SK-N-MC (cell line): ENCODE results near the gene DGKD.

Experiments
- DNase-seq: peaks from one replicate; pipeline ENCODE4 v3.0.0-alpha.2; 2011; ENCODE audit warnings: low read depth, low spot score
- H3K27ac ChIP-seq: fragments of 200-600 bp; sonication (generic); 2 replicates; pipeline ENCODE4 v1.5.1; 2016; ENCODE audit warnings: mixed run types
- H3K36me3 ChIP-seq: fragments of 200-600 bp; sonication (generic); 2 replicates; pipeline ENCODE4 v1.6.1; 2017; ENCODE audit warnings: antibody characterized with exemption, low read length, mixed read lengths; ENCODE audit not compliant: insufficient read depth
- H3K4me3 ChIP-seq: fragments of 200-600 bp; sonication (generic); 2 replicates; pipeline ENCODE4 v1.5.1; 2016
- H3K9ac ChIP-seq: fragments of 200-600 bp; sonication (generic); 2 replicates; pipeline ENCODE4 v1.8.0; 2017; ENCODE audit warnings: mixed run types, mixed read lengths; ENCODE audit not compliant: insufficient read length
- H3K9me3 ChIP-seq: fragments of 200-600 bp; sonication (generic); 2 replicates; pipeline ENCODE4 v1.6.1; 2017; ENCODE audit warnings: low read depth, mild to moderate bottlenecking, antibody characterized with exemption, low read length, moderate library complexity, mixed read lengths
- EZH2 ChIP-seq: fragments of 200-600 bp; sonication (generic); IDR thresholded peaks from one replicate; pipeline ENCODE4 v1.6.1; 2017; ENCODE audit warnings: antibody characterized with exemption
- FOXP2 ChIP-seq: optimal IDR thresholded peaks from 2 replicates; pipeline ENCODE3; 2011; ENCODE audit warnings: mild to moderate bottlenecking, moderate library complexity; ENCODE audit not compliant: insufficient read depth; ENCODE audit errors: extremely low read length, control extremely low read depth
- POLR2AphosphoS5 ChIP-seq: IDR thresholded peaks from 2 replicates; pipeline ENCODE4 v1.6.1; 2012; ENCODE audit warnings: mild to moderate bottlenecking, low read depth, low read length, borderline replicate concordance

The DGKD gene

DNA sequence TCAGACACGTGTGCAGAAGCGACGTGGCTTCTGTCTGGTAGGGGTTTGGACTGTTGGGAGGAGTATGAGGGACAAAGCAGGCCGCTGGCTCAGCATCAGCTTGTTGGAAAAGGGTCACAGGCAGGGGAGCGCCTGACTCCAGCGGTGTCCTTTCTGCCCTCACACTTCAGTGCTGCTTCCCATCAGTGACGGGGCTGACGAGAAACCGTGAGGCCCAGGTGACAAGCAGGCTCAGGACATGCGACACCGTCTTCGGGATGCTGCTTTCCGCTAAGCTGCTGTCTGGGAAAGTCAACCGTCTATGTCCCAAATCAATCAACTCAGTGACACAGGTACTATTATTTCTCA lies 121.7 kb downstream of the DGKD start:
- TF ChIP-seq EZH2 = no peak
- no peak for TF ChIP-seq POLR2AphosphoS5
- no peak for TF ChIP-seq FOXP2
- no peak overlapping the region for H3K9ac ChIP-seq
- DNase-seq = no peak
- H3K27ac ChIP-seq = no peak overlapping the region
- no peak overlapping the region for H3K4me3 ChIP-seq
- H3K9me3 ChIP-seq = no peaks in the 10 kb centered on the region
- peaks cover 18% of the 10 kb centered on the region; the same call in 1 of the 2 replicates for H3K36me3 ChIP-seq

DNA sequence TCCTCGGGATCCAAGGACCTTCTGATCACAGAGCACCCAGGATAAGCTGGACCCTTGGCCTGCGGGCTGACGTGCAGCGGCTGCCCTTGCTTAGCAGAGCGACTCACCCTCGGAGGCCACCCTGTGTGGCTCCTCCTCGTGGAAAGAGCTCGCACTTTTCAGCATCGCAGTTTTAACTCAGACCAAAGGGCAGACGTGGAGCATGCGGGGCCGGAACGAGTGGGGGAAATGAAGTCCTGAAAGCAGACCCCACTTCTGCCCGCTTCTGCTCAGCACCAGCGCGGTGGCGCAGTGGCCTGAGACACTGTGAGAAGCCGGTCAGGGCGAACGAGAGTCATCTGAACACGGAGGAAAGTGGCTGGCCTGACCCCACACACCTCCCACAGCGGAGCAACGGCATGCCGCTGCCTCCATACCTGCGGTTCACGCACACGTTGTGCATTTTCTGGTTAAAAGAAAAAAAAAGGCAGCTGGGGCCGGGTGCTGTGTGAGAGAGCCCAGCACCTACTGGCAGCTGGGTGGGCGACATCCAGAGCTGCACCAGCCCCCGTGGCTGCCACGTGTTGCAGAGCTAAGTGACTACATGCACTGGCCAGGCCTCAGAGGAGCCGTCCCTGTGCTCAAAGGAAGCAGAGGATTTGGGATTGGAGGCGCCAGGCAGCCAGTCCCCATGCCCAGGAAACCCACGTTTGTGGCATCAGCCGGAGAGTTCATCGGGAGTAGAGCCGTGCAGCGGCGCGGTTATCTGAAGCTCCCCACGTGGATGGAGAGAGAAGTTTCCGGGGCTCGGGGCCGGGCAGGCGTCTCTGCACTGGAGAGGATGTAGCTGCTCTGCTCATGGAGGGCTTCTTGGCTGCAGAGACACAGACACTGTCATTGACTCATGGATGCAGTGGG lies 122.6 kb downstream of the DGKD start:
- no peaks in the 10 kb centered on the region for H3K9me3 ChIP-seq
- TF ChIP-seq POLR2AphosphoS5 (no peak), FOXP2 (no peak), EZH2 (no peak)
- H3K27ac ChIP-seq = no peak overlapping the region
- peaks cover 10% of the 10 kb centered on the region; the same call in 1 of the 2 replicates for H3K36me3 ChIP-seq
- H3K4me3 ChIP-seq = no peak overlapping the region
- no peak overlapping the region for H3K9ac ChIP-seq
- no peak for DNase-seq

DNA sequence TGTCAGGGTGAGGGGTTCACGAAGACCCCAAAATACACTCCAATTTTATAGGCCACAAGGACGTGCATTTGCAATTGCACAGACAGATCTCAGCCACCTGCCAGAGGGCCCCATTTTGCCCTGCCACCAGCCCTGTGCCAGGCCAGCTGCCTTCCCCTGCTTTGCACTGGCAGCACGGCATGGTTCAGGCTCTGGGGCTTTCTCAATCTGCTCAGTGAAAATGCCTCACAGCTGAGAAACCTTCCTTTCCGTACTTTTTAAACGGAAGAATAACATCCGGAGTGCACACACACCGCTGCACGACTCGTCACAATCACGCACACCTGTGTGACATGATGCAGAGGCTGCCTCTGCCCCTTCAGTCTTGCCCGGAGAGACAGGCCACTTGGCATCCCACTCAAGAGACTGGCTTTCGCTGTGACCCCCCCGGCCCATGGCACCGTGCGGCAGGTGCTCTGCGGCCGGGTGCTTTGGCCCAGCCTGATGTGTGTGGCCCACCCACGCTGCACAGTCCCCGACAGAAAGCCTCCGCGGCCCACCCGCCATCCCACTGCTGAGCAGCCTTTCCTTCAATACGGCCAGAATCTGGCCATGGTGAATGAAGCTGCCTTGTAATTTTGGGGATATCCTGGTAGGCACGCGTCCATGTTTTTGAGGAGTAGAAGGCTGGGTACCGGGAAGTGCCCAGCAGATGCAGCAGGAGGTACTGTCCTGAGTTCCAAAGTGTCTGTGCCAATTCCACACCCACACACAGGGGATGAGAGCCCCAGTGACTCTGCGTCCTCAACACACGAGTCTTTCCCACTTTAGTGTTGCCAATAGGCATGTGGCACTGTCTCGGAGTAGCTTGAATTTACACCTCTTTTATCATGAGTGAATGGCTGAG lies 123.5 kb downstream of the DGKD start:
- Histone ChIP-seq H3K9ac (no peak overlapping the region), H3K9me3 (no peaks in the 10 kb centered on the region), H3K4me3 (no peak overlapping the region), H3K27ac (no peak overlapping the region), H3K36me3 (peaks cover 10% of the 10 kb centered on the region; the same call in 1 of the 2 replicates)
- no peak for TF ChIP-seq EZH2
- DNase-seq = no peak

DNA sequence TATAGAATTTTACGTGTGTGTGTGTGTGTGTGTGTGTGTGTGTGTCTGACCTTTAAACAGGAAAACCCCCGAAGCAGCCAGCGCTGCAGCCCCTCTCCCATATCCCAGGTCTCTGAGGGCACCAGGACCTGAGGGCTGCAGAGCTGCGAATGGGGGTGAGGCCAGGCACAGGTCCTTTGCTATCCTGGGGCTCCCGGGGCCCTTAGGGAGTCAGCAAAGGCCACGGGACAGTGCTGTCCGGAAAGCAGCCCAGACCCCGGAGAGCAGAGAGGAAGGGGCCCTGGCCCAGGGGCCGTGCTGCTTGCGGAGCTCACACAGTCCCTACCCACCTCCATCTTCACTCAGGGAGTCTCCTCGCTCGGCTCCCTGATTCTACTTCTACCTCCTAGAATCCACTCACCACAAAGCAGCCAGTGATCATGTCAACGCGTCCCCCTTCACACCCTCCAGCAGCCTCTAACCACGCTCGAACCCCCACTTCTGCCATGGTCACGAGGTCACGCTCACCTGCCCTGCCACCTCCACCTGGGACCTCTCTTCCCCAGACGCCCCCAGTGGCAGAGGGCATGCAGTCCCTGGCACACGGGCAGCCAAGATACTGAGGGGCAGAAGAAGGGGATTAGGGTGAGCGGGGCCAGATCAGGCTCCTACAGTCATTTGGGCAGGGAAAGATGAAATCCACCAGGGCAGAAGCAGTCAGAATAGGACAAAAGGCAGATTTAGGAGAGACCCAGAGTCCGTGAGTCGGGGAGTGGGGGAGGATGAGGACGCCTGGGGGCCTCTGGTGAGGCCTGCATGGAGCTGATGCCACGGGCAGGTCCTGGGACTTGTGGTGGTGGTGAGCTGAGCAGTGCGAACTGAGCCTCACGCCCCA lies 125.6 kb downstream of the DGKD start:
- no peak overlapping the region for H3K9ac ChIP-seq

DNA sequence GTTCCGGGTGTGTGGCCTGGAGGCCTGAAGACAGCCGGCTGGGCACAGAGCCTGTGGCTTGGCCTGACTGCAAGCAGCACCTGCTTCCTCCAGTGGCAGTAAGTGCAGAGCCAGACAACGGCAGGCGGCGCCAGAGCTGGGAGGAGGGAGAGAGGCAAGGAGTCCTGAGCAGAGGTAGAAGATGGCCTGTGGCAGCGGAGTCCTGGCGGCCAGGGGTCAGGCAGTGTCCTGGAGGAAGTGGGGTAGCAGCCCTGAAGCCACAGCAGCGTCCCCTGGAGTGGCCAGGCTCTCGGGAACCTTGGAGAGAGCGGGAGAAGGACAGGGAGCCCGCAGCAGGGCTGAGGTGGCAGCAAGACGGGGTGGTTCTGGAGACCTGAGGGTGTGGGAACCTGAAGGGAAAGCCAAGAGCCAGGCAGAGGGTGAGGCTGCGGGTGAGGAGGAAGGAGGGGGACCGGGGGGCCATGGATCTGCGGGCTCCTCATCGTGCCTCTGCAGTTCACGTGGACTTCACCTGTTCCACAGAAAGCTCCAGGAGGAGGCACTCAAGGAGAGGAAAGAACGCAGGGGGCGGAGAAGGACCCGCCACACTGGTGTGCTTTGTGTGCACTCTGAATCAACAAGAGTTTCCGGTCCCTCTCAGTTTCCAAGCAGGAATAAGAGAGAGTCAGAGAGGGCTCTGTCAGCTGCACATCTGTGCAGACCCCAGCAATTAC lies 126.4 kb downstream of the DGKD start:
- no peaks in the 10 kb centered on the region for H3K9me3 ChIP-seq
- no peak overlapping the region for H3K4me3 ChIP-seq
- no peak overlapping the region for H3K9ac ChIP-seq
- H3K27ac ChIP-seq = no peak overlapping the region
- DNase-seq = no peak
- TF ChIP-seq EZH2 (no peak), FOXP2 (no peak), POLR2AphosphoS5 (no peak)
- H3K36me3 ChIP-seq = peaks cover 33% of the 10 kb centered on the region

More for the DNA sequence above, 125.6 kb downstream of the DGKD start:
- no peak overlapping the region for H3K27ac ChIP-seq
- H3K9me3 ChIP-seq = no peaks in the 10 kb centered on the region
- no peak for DNase-seq
- H3K36me3 ChIP-seq = peaks cover 25% of the 10 kb centered on the region
- H3K4me3 ChIP-seq = no peak overlapping the region
- TF ChIP-seq EZH2 = no peak

DNA sequence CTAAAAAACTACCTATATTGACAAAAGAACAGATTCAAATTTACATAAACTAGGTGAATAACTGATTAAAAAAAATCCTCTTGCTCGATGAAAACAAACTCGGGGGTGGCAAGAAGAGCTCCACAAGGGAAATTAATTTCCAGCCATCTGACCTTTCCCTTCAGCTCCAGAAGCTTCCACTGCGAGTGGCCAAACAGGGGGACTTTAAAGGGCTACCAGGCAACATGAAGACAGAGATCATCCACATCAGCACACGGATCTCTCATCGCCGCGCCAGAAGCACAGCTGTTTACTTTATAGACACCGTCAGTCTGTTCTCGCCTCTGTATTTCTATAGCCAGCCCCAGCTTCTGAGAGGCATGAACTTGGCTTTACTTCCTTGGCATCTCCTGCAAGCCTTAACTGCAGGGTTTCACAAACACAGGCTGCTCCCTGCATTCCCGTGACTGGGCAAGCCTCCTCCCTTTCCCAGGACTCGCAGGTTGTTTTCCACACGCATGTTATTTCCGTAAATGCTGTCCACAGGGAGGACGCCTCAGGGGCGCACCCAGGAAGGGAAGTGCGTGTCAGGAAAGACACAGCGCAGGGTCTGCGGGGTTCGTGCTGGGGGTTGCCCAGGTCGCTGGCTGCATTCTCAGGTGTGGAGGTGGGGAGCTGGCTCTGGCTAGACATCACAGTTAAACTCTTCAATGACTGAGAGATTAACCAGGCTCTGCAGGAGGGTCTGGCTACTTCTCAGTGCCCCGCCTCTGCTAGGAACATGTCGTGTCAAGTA lies 127.3 kb downstream of the DGKD start:
- Histone ChIP-seq H3K4me3 (no peak overlapping the region), H3K9me3 (no peaks in the 10 kb centered on the region), H3K36me3 (peaks cover 37% of the 10 kb centered on the region), H3K27ac (no peak overlapping the region), H3K9ac (no peak overlapping the region)
- DNase-seq = no peak
- no peak for TF ChIP-seq POLR2AphosphoS5

DNA sequence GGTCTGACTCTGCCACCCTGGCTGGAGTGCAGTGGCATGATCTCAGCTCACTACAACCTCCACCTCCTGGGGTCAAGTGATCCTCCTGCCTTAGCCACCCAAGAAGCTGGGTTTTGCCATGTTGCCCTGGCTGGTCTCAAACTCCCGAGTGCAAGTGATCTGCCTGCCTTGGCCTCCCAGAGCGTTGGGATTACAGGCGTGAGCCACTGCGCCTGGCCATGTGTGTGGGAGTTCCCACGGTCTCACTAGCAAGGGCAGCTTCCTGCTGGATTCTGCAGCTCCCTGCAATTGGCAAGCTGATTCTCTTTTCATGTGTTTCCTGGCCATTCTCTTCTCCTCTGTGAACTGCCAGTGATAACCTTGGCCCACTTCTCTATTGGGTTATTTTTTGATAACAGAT lies 128.3 kb downstream of the DGKD start:
- Histone ChIP-seq H3K9ac (no peak overlapping the region), H3K4me3 (no peak overlapping the region), H3K9me3 (no peaks in the 10 kb centered on the region), H3K36me3 (peaks cover 37% of the 10 kb centered on the region), H3K27ac (no peak overlapping the region)
- TF ChIP-seq POLR2AphosphoS5 (no peak), FOXP2 (no peak), EZH2 (no peak)
- no peak for DNase-seq

DNA sequence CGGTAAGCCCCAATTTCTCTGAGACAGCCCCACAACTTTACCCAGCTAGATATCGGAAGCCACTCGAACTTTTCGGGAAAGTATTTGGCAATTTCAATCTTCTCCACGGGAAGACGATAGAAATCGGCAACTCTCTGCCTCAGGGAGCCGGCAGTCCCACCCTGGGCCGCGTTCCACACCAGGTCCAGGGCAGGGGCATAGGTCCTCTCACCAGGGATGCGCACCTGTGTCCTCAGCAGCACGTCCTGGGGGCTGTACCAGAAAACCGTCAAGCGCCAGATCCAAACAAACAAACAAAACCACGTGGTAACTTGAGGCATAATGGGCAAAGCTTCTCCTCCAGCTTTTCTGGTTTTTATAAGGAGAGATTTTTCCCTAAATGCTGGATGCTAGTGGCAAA lies 131.4 kb downstream of the DGKD start:
- H3K9ac ChIP-seq = no peak overlapping the region
- no peaks in the 10 kb centered on the region for H3K9me3 ChIP-seq
- H3K27ac ChIP-seq = no peak overlapping the region
- no peak for DNase-seq
- H3K4me3 ChIP-seq = no peak overlapping the region
- peaks cover 50% of the 10 kb centered on the region for H3K36me3 ChIP-seq
- no peak for TF ChIP-seq POLR2AphosphoS5
